ENCODE results near the gene CRYBG2.

The CRYBG2 gene

GRCh38 chr1:26290122-26290881, 63.6 kb downstream of the CRYBG2 start:
- no peak for DNase-seq

GRCh38 chr1:26289158-26290059, 64.5 kb downstream of the CRYBG2 start:
- peak; percentile 21 for DNase-seq

- DNase-seq: peak; percentile 43
Observed at GRCh38 chr1:26288311-26288941, 65.5 kb downstream of the CRYBG2 start.

GRCh38 chr1:26287811-26288210, 66.1 kb downstream of the CRYBG2 start:
- no peak for DNase-seq

GRCh38 chr1:26287033-26287711, 66.8 kb downstream of the CRYBG2 start:
- DNase-seq: no peak

- DNase-seq: no peak
Observed at GRCh38 chr1:26286064-26286416, 67.9 kb downstream of the CRYBG2 start.

- peak; percentile 84 for DNase-seq
Observed at GRCh38 chr1:26285366-26286063, 68.4 kb downstream of the CRYBG2 start.

GRCh38 chr1:26284597-26285347, 69.2 kb downstream of the CRYBG2 start:
- DNase-seq: peak; percentile 68

- DNase-seq: no peak
Observed at GRCh38 chr1:26283871-26284596, 69.9 kb downstream of the CRYBG2 start.

- no peak for DNase-seq
Observed at GRCh38 chr1:26283279-26283853, 70.6 kb downstream of the CRYBG2 start.

- DNase-seq: no peak
Observed at GRCh38 chr1:26282401-26282918, 71.5 kb downstream of the CRYBG2 start.

- DNase-seq: no peak
Observed at GRCh38 chr1:26281971-26282370, 72.0 kb downstream of the CRYBG2 start.

GRCh38 chr1:26281091-26281958, 72.6 kb downstream of the CRYBG2 start:
- no peak for DNase-seq

GRCh38 chr1:26280333-26281042, 73.4 kb downstream of the CRYBG2 start:
- peak; percentile 21 for DNase-seq

GRCh38 chr1:26279456-26280332, 74.2 kb downstream of the CRYBG2 start, which contains the start of gene SH3BGRL3:
Gene SH3BGRL3, plus strand, starts transcription at chr1:26280086. Its CDS starts 70 bp downstream, at chr1:26280156.
- DNase-seq: peak; percentile 92

- DNase-seq: no peak
Observed at GRCh38 chr1:26278724-26279455, 75.0 kb downstream of the CRYBG2 start.

- DNase-seq: no peak
Observed at GRCh38 chr1:26278303-26278702, 75.6 kb downstream of the CRYBG2 start.

Data from RPMI8226 (cell line).